ENCODE results near the gene BEST2.

Gene BEST2

GRCh38 chr19:12802267-12803106, 50.9 kb downstream of the BEST2 start:
- no peak for DNase-seq

- no peak for DNase-seq
Measured at GRCh38 chr19:12804051-12804450, 52.5 kb downstream of the BEST2 start.

- peak; percentile 89 for DNase-seq
Measured at GRCh38 chr19:12806242-12807081, 54.9 kb downstream of the BEST2 start, which contains the start of gene RNASEH2A. TSS of gene RNASEH2A (plus strand) at chr19:12806584. CDS start at chr19:12806674, 90 bp downstream.
